Vagina (tissue), 2 donors: ENCODE results near the gene ATP6V0D1. TPM values are rescaled to one million over a fixed set of nuclear protein-coding genes. Genes with fewer than 3 reads are reported as not detected.

Experiments
- DNase-seq, 2 donors: peaks; one replicate each; pipeline ENCODE4 v3.0.0-alpha.2; 2017; ENCODE audit errors: extremely low spot score in 2 of 2
- H3K27ac ChIP-seq: fragments of 200-600 bp; sonication (generic); one replicate; pipeline ENCODE4 v1.5.1; 2019
- H3K27me3 ChIP-seq: fragments of 200-600 bp; sonication (generic); one replicate; pipeline ENCODE4 v1.5.1; 2019
- H3K36me3 ChIP-seq, 2 donors: fragments of 200-600 bp; sonication (generic); one replicate each; pipeline ENCODE4 v1.5.1; 2017 to 2019
- H3K4me1 ChIP-seq: fragments of 200-600 bp; sonication (generic); one replicate; pipeline ENCODE4 v1.5.1; 2019
- H3K4me3 ChIP-seq, 2 donors: fragments of 200-600 bp; sonication (generic); 1 replicate in 1 of 2; 2 replicates in 1 of 2; pipeline ENCODE4 v1.5.1; 2016 to 2019
- H3K9me3 ChIP-seq: fragments of 200-600 bp; sonication (generic); one replicate; pipeline ENCODE4 v1.5.1; 2019
- POLR2A ChIP-seq, 2 donors: fragments of 450-650 bp; IDR thresholded peaks; one replicate each; pipeline ENCODE4 v1.6.1; 2017; ENCODE audit warnings: antibody characterized with exemption in 2 of 2, mild to moderate bottlenecking in 2 of 2, moderate library complexity in 2 of 2
- POLR2AphosphoS5 ChIP-seq, 2 donors: sonication (generic); formaldehyde crosslinking; IDR thresholded peaks; one replicate each; pipeline ENCODE4 v1.9.0; 2017; ENCODE audit warnings: antibody characterized with exemption in 2 of 2, mild to moderate bottlenecking in 2 of 2, low read depth in 1 of 2; ENCODE audit not compliant: insufficient read depth in 1 of 2
- intact Hi-C: fragments of 100-400 bp; cut with DNase I; formaldehyde crosslinking; loops from one replicate; pipeline ENCODE4 v1.15.1; 2023
- total RNA-seq: library from RNA; depleted of rRNA; stranded (reverse); fragments of >200 nt; gene quantifications from one replicate; pipeline ENCODE4 v1.2.3, GENCODE V29; 2016
- TF ChIP-seq, protein P1 (sequence below), 3 experiments: fragments of 450-650 bp in 2 of 3; fragments of 200-600 bp in 1 of 3; sonication (generic) in 1 of 3; IDR thresholded peaks; one replicate each; pipeline ENCODE4 v1.5.1; 2017 to 2019; ENCODE audit warnings: antibody characterized with exemption in 3 of 3, mild to moderate bottlenecking in 2 of 3, moderate library complexity in 2 of 3

The ATP6V0D1 gene
- total RNA-seq, 1 donor from 2014 or later: 110 TPM

DNA sequence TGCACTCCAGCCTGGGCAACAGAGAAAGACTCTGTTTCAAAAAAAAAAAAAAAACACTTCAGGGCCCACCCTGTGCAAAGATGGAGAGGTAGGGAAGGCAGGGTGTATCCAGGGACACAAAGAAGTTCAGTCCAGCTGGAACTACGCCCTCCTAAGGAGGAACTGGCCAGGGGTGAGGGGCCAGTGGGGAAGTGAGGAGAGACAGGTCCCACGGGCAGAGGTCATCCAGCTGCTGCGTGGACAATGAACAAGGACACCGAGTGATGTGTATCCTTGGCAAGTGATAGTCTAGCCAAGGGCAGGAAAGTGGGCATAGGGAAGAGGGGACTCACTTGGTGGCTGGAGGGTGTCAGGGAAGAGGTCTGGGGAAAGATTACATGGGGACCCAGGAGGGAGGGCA is 38.3 kb upstream of the ATP6V0D1 start:
- Histone ChIP-seq H3K9me3 (no peaks in the 10 kb centered on the region), H3K27ac (no peak overlapping the region), H3K36me3 (no peaks in the 10 kb centered on the region), H3K4me3 (no peak overlapping the region), H3K27me3 (no peaks in the 10 kb centered on the region), H3K4me1 (peaks cover 14% of the 10 kb centered on the region)
- DNase-seq: no peak
- intact Hi-C loops: no loop called here
- no peak for TF ChIP-seq POLR2AphosphoS5 (IDR thresholded peaks at IDR 0.05; ENCODE audit: insufficient read depth in 1 of 2, low read depth in 1 of 2)
- no peak for TF ChIP-seq POLR2A (IDR thresholded peaks at IDR 0.05)
- TF ChIP-seq, protein P1, sequence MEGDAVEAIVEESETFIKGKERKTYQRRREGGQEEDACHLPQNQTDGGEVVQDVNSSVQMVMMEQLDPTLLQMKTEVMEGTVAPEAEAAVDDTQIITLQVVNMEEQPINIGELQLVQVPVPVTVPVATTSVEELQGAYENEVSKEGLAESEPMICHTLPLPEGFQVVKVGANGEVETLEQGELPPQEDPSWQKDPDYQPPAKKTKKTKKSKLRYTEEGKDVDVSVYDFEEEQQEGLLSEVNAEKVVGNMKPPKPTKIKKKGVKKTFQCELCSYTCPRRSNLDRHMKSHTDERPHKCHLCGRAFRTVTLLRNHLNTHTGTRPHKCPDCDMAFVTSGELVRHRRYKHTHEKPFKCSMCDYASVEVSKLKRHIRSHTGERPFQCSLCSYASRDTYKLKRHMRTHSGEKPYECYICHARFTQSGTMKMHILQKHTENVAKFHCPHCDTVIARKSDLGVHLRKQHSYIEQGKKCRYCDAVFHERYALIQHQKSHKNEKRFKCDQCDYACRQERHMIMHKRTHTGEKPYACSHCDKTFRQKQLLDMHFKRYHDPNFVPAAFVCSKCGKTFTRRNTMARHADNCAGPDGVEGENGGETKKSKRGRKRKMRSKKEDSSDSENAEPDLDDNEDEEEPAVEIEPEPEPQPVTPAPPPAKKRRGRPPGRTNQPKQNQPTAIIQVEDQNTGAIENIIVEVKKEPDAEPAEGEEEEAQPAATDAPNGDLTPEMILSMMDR (IDR thresholded peaks at IDR 0.05): no peak

DNA sequence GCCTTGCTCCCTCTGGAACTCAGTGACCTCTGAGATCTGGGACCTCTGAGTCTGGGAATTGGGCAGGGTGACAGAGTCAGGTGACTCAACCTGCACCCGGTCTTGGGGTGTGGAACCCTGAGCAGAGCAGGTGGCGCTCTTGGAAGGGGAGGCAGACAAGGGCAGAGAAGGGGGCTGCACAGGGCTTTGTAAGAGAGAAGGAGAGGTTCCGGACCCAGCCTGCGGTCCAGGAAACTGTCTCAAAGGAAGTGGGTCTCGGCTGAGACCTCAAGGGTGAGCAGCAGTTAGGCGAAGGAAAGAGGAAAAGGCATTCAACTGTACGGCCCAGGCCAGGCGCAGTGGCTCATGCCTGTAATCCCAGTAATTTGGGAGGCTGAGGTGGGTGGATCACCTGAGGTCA is 37.7 kb upstream of the ATP6V0D1 start:
- Histone ChIP-seq H3K4me1 (peaks cover 16% of the 10 kb centered on the region), H3K27ac (no peak overlapping the region), H3K36me3 (no peaks in the 10 kb centered on the region), H3K27me3 (no peaks in the 10 kb centered on the region), H3K4me3 (no peak overlapping the region), H3K9me3 (no peaks in the 10 kb centered on the region)
- no peak for DNase-seq
- no peak for TF ChIP-seq POLR2AphosphoS5 (IDR thresholded peaks at IDR 0.05; ENCODE audit: insufficient read depth in 1 of 2, low read depth in 1 of 2)
- no peak for TF ChIP-seq POLR2A (IDR thresholded peaks at IDR 0.05)
- TF ChIP-seq, protein P1 (IDR thresholded peaks at IDR 0.05): no peak
- intact Hi-C loops: no loop called here

DNA sequence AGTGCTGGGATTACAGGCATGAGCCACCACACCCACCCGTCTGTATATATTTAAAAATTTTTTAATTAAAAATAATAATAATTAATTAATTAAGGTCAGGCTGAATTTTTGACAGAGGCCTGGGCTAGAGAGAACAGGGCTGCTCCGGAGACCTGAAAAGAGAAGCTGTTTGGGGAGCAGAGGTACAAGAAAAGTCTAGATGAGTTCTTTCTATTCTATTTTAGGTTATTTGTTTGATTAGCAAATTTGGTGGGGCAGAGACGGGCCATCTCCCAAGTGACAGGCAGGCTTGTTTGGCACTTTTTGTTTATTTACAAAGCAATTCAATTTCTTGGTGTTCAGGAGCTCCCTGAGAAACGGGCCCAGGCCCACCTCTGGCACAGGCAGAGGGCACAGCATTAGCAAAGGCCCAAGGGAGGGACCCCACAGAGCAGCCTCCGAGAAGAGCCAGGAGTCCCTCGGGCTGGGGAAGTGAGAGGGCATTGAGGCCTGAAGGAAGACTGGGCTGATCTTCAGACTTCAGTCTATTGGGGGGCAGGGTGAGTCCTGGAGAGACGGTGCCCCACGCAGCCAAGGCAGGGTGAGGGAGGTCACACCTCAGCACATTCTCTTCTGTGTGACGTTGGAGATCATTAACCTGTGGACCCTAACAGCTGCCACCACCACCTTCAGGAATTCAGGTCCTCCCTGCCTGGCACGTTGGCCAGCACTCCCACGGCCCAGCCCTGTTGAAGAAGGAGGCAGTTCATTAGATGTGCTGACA is 36.9 kb upstream of the ATP6V0D1 start:
- H3K27me3 ChIP-seq: no peaks in the 10 kb centered on the region
- H3K4me1 ChIP-seq: peaks cover 16% of the 10 kb centered on the region
- no peak for DNase-seq
- H3K9me3 ChIP-seq: no peaks in the 10 kb centered on the region
- no peak overlapping the region for H3K27ac ChIP-seq
- intact Hi-C loops: no loop called here
- H3K36me3 ChIP-seq: no peaks in the 10 kb centered on the region
- H3K4me3 ChIP-seq: no peak overlapping the region
- TF ChIP-seq POLR2A (IDR thresholded peaks at IDR 0.05) (no peak), POLR2AphosphoS5 (IDR thresholded peaks at IDR 0.05; ENCODE audit: insufficient read depth in 1 of 2, low read depth in 1 of 2) (no peak)
- TF ChIP-seq, protein P1 (IDR thresholded peaks at IDR 0.05): no peak

DNA sequence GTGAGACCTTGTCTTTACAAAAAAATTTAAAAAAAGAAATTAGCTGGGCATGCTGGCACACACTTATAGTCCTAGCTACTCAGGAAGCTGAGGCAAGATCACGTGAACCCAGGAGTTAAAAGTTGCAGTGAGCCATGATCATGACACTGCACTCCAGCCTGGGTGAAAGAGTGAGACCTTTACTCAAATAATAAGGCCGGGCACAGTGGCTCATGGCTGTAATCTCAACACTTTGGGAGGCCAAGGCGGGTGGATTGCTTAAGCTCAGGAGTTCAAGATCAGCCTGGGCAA is 36.1 kb upstream of the ATP6V0D1 start:
- Histone ChIP-seq H3K4me1 (peaks cover 14% of the 10 kb centered on the region), H3K4me3 (no peak overlapping the region), H3K27ac (no peak overlapping the region), H3K36me3 (no peaks in the 10 kb centered on the region), H3K27me3 (no peaks in the 10 kb centered on the region), H3K9me3 (no peaks in the 10 kb centered on the region)
- intact Hi-C loops: no loop called here
- DNase-seq: no peak
- no peak for TF ChIP-seq POLR2A (IDR thresholded peaks at IDR 0.05)
- TF ChIP-seq, protein P1 (IDR thresholded peaks at IDR 0.05): no peak
- TF ChIP-seq POLR2AphosphoS5 (IDR thresholded peaks at IDR 0.05; ENCODE audit: insufficient read depth in 1 of 2, low read depth in 1 of 2): no peak

DNA sequence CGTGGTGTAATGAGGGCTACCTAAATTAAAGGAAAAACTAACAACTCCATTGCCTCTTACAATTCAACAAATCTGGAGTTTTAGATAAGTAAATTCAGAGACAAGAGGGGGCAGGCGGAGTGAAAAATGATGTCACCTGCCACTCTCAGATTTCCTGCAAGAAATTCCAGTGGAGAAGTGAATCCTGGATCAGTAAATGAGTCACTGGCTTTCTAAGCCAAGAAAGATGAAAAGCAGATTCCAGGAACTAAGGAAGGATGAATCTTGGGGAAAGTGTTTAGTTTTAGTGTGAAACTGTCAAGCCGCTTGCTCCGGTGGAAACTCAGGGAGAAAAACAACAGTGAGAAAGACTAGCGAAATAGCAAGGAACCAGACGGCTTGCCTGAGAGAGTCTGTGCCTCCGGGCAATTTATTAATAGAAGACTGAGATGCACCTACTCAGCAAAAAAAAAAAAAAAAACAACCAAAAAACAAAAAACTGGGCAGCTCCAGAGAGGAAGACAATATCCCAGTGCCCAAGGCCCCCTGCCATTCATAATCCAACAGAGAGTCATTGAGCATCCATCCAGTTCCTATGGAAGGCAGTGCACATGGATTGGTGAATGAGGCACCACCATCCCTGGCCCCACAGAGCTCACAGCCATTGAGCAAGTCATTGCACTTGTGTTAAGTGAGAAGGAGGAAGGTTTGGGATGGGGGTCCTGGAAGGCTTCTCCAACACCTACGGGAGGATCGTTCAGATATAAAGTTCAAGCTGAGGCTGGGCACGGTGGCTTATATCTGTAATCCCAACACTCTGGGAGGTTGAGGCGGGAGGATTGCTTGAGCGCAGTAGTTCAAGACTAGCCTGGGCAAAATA is 35.6 kb upstream of the ATP6V0D1 start:
- intact Hi-C loops: no loop called here
- TF ChIP-seq POLR2A (IDR thresholded peaks at IDR 0.05) (no peak), POLR2AphosphoS5 (IDR thresholded peaks at IDR 0.05; ENCODE audit: insufficient read depth in 1 of 2, low read depth in 1 of 2) (no peak)
- TF ChIP-seq, protein P1 (IDR thresholded peaks at IDR 0.05): no peak
- DNase-seq: no peak
- H3K4me3 ChIP-seq: no peak overlapping the region
- H3K36me3 ChIP-seq: no peaks in the 10 kb centered on the region
- H3K4me1 ChIP-seq: peaks cover 8% of the 10 kb centered on the region
- H3K27ac ChIP-seq: no peak overlapping the region
- H3K27me3 ChIP-seq: no peaks in the 10 kb centered on the region
- H3K9me3 ChIP-seq: no peaks in the 10 kb centered on the region
